SK-N-SH treated with all-trans-retinoic acid at 6 μM for 48 hours (cell line): Measurements from ENCODE around the gene RNF103.

Experiments
- ARNTL ChIP-seq: fragments of 450-650 bp; formaldehyde crosslinking; IDR thresholded peaks from 2 replicates; pipeline ENCODE4 v1.5.0; 2020; ENCODE audit warnings: low read depth, mild to moderate bottlenecking, moderate library complexity, borderline replicate concordance
- OSR1 ChIP-seq: fragments of 250-450 bp; sonication (Bioruptor Pico); IDR thresholded peaks from 2 replicates; pipeline ENCODE4 v1.8.0; 2022; ENCODE audit warnings: moderate library complexity, mild to moderate bottlenecking, inconsistent platforms
- RARB ChIP-seq: fragments of 250-450 bp; sonication (Bioruptor Pico); IDR thresholded peaks from 2 replicates; pipeline ENCODE4 v1.8.0; 2021; ENCODE audit warnings: mild to moderate bottlenecking, moderate library complexity
- TCF4 ChIP-seq: fragments of 250-450 bp; sonication (Bioruptor Pico); IDR thresholded peaks from 2 replicates; pipeline ENCODE4 v1.8.0; 2021; ENCODE audit warnings: mild to moderate bottlenecking, moderate library complexity, borderline replicate concordance
- ZFP30 ChIP-seq: fragments of 450-650 bp; formaldehyde crosslinking; IDR thresholded peaks from 2 replicates; pipeline ENCODE4 v1.5.0; 2022; ENCODE audit warnings: mild to moderate bottlenecking, moderate library complexity
- ZNF70 ChIP-seq: fragments of 450-650 bp; formaldehyde crosslinking; IDR thresholded peaks from 2 replicates; pipeline ENCODE4 v1.5.0; 2020; ENCODE audit warnings: mild to moderate bottlenecking, moderate library complexity
- TF ChIP-seq, protein P1 (sequence below): fragments of 250-450 bp; sonication (Bioruptor Pico); IDR thresholded peaks from 2 replicates; pipeline ENCODE4 v1.5.1; 2020; ENCODE audit warnings: low read depth, mild to moderate bottlenecking, moderate library complexity
- TF ChIP-seq, protein P2 (sequence below): fragments of 250-450 bp; sonication (Bioruptor Pico); IDR thresholded peaks from 2 replicates; pipeline ENCODE4 v1.8.0; 2020; ENCODE audit warnings: mild to moderate bottlenecking, moderate library complexity, borderline replicate concordance

GRCh38 chr2:86633155-86633651, 9.5 kb upstream of the RNF103 start:
- TF ChIP-seq ARNTL (CRISPR knock-in tag) (no peak), ZFP30 (CRISPR knock-in tag) (no peak), RARB (CRISPR knock-in tag) (no peak), OSR1 (CRISPR knock-in tag) (no peak), TCF4 (CRISPR knock-in tag) (no peak), ZNF70 (CRISPR knock-in tag) (no peak)
- TF ChIP-seq, protein P1, sequence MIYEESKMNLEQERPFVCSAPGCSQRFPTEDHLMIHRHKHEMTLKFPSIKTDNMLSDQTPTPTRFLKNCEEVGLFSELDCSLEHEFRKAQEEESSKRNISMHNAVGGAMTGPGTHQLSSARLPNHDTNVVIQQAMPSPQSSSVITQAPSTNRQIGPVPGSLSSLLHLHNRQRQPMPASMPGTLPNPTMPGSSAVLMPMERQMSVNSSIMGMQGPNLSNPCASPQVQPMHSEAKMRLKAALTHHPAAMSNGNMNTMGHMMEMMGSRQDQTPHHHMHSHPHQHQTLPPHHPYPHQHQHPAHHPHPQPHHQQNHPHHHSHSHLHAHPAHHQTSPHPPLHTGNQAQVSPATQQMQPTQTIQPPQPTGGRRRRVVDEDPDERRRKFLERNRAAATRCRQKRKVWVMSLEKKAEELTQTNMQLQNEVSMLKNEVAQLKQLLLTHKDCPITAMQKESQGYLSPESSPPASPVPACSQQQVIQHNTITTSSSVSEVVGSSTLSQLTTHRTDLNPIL (CRISPR knock-in tag) = no peak
- TF ChIP-seq, protein P2, sequence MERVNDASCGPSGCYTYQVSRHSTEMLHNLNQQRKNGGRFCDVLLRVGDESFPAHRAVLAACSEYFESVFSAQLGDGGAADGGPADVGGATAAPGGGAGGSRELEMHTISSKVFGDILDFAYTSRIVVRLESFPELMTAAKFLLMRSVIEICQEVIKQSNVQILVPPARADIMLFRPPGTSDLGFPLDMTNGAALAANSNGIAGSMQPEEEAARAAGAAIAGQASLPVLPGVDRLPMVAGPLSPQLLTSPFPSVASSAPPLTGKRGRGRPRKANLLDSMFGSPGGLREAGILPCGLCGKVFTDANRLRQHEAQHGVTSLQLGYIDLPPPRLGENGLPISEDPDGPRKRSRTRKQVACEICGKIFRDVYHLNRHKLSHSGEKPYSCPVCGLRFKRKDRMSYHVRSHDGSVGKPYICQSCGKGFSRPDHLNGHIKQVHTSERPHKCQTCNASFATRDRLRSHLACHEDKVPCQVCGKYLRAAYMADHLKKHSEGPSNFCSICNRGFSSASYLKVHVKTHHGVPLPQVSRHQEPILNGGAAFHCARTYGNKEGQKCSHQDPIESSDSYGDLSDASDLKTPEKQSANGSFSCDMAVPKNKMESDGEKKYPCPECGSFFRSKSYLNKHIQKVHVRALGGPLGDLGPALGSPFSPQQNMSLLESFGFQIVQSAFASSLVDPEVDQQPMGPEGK (CRISPR knock-in tag) = no peak
